AG09319 (cell line): ENCODE measurements around the gene PPP2R5C.

ENCODE experiments used
- DNase-seq: peaks from one replicate; pipeline ENCODE4 v3.0.0-alpha.2; 2010; ENCODE audit warnings: low read depth; ENCODE audit errors: extremely low read depth
- TF ChIP-seq, protein P1 (sequence below): IDR thresholded peaks from 2 replicates; pipeline ENCODE4 v1.5.1; 2011; ENCODE audit warnings: low read depth, mild to moderate bottlenecking, inconsistent platforms, low read length, moderate library complexity

The PPP2R5C gene

DNA sequence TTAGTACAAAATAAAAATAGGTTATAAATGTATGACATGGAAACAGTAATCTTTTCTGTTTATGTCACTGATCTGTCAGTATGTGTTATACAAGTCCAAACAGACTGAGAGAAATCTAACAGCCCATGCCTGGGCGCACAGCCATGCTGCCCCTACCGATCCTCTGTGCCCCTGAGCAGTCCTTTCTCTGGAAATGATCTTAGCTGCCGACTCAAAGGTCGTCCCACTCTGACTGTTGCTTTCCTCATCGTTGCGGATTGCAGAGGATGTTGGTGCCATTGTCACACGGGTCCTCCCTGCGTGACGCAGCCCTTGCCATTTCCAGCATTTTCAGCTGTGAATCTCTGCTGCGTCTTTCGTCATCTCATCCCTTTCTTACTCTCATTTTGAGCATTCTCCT lies 119.9 kb downstream of the PPP2R5C start:
- TF ChIP-seq, protein P1, sequence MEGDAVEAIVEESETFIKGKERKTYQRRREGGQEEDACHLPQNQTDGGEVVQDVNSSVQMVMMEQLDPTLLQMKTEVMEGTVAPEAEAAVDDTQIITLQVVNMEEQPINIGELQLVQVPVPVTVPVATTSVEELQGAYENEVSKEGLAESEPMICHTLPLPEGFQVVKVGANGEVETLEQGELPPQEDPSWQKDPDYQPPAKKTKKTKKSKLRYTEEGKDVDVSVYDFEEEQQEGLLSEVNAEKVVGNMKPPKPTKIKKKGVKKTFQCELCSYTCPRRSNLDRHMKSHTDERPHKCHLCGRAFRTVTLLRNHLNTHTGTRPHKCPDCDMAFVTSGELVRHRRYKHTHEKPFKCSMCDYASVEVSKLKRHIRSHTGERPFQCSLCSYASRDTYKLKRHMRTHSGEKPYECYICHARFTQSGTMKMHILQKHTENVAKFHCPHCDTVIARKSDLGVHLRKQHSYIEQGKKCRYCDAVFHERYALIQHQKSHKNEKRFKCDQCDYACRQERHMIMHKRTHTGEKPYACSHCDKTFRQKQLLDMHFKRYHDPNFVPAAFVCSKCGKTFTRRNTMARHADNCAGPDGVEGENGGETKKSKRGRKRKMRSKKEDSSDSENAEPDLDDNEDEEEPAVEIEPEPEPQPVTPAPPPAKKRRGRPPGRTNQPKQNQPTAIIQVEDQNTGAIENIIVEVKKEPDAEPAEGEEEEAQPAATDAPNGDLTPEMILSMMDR, result no peak
- no peak for DNase-seq

DNA sequence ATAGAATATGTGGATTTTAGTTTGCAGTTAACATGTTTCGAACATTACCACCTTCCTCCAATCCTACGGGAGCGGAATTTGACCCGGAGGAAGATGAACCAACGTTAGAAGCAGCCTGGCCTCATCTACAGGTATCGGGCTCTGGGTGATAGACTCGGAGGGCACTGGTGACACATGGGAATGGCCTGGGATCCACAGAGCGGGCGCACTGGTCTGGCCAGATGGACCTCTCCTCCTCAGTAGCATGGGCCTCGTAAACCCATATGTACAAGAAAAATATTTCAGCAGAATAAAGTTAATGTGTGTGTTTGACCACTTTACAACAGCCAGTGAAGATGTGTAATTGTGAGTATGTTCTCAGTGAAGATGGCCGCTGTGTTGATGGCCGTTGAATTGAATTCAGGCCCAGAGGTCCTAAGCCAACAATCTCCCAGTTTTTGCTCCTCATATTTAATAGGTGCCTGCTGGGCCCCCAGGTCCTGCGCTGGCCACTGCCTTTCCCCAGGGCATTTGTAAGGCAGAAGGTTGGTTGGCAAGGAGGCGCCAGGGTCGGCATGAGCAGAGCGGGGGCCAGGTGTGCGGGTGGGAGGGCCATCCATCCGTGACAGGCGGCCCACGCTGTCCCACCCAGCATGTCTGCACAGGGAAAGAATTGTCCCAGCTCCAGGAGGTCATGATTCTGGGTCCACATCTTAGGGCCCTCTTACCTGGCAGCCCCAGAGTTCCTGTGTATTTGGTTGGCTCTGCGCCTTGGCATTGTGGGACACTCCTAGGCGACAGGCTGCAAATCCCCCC lies 120.8 kb downstream of the PPP2R5C start:
- no peak for DNase-seq

DNA sequence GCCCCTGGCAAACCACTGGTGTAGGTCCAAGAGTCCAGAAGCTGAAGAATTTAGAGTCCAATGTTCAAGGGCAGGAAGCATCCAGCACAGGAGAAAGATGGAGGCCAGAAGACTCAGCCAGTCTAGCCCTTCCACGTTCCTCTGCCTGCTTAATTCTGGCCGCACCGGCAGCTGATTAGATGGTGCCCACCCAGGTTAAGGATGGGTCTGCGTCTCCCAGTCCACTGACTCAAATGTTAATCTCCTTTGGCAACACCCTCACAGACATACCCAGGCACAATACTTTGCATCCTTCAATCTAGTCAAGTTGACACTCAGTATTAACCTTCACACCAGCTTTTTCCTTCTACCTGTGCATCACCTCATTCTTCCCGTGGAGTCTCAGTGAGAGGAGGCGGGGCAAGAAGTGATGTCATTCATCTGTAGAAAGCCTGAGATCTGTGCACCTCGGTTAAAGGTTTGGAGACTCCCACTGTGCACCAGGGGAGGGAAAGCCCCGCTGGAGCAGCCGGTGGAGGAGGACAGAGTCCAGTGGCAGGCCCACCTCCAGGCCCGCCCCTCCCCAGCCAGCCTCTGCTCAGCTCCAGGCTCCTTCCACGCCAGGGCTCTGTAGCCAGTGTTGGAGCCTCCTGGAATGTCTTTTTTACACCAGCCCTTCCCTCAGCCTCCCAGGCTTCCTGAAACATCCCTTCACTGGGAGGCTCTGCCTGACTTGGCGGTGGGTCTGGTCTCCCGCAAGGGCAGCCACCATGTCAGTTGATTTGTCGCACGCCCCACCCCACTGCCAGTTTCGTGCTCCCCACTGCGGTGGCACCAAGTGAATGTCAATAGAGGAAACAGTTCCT lies 122.8 kb downstream of the PPP2R5C start:
- TF ChIP-seq, protein P1, result no peak
- DNase-seq, result no peak

More for the DNA sequence above, 120.8 kb downstream of the PPP2R5C start:
- TF ChIP-seq, protein P1, result no peak

DNA sequence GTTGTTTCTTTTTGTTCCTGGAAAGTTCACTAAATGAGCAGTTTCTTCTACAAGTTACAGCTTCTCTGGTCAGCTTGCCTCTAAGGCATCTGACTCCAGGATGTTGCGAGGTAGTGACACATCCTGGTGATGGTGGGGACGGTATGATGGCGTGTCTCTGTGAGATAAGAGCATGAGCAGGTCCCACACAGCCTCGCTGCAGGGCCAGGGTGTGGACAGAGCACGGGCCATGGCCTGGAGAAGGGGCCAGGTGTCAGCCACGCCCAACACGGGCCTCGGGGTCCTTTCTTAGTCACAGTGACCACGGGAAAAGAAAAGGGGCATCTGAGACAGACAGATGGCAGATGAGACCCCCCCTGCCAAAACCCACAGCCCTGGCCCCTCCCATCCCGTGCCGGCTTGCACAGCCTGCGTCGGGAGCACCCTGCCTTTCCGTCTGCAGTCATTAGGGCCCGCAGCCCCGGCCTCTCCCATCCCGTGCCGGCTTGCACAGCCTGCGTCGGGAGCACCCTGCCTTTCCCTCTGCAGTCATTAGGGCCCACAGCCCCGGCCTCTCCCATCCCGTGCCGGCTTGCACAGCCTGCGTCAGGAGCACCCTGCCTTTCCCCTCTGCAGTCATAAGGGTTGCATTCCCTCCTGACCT lies 123.5 kb downstream of the PPP2R5C start:
- TF ChIP-seq, protein P1, result no peak
- DNase-seq, result no peak

DNA sequence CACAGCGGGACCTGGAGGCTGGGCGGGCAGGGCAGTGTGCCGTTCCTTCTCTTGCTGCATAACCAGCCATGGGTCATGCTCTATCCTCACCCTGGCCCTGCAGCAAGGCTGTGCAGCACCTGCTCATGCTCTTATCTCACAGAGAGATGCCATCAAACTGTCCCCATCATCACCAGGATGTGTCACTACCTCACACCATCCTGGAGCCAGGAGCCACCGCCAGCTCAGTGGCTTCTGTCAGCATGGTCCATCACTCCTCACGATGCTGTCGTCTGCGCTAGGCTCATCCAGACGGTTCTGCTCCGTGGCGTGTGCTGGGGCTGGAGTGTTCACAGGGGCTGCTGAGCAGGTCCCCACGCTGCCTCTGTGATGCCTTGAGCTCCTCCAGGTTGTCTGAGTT lies 125.7 kb downstream of the PPP2R5C start:
- TF ChIP-seq, protein P1, result no peak
- DNase-seq, result no peak

DNA sequence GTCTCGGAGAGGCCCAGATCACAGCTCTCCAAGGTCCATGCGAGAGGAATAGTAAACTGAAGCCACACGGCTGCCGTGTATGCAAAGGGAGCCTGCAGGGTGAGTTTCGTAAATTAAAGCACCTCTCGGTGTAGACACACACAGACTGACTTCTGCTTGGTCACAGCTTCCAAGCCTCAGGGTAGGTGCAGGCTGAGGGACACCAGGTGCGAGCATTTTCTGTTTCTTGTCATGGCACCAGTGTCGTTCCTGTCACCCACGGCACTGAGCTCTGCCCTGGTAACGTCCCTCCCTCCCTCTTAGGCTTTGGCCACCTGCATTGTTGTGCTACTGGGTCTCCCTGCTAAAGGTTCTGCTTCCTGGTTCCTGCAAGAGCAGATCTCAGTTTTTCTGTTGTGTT lies 126.7 kb downstream of the PPP2R5C start:
- DNase-seq, result no peak
- TF ChIP-seq, protein P1, result no peak

DNA sequence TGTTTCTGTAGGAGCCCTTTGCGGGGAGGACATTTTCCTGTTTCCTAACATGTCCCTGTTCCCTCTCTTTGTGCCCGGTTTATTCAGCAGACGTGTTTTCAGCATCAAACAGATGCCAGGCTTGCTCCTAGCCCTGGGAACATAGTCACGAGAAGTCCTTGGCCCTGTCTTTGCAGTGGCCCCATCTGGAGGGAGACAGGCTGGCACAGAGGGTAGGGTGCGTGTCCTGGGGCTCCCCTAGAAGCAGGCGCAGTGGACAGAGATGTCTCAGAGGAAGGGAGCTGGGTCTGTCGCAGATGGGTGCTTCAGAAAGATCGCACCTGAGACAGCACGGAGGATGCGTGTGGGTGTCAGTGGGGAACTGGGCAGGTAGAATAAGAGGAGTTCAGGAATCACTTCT lies 127.9 kb downstream of the PPP2R5C start:
- no peak for DNase-seq
- TF ChIP-seq, protein P1, result no peak
